GM15510 (cell line): ENCODE data around the gene TMEM50B.

Source experiments
- POLR2A ChIP-seq: IDR thresholded peaks from 3 replicates; pipeline ENCODE4 v1.6.1; 2011; ENCODE audit warnings: borderline replicate concordance; ENCODE audit not compliant: insufficient read length; ENCODE audit errors: extremely low read depth

Gene TMEM50B

GRCh38 chr21:33449616-33450015, 30.2 kb downstream of the TMEM50B start:
- TF ChIP-seq POLR2A, result no peak

DNA sequence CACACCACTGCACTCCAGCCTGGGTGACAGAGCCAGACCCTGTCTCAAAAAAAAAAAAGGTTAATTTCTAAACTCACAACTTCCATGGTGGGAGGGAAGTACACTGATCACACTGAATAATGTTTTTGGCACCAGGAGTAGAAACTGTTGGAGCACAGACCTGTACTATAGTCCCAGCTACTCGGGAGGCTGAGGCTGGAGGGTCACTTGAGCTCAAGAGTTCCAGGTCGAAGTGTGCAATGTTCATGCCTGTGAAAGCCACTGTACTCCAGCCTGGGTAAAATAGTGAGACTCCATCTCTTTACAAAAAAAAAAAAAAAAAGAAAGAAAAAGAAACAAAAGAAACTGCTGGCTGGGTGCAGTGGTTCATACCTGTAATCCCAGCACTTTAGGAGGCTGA, 35.3 kb downstream of the TMEM50B start:
- no peak for TF ChIP-seq POLR2A

GRCh38 chr21:33443194-33443593, 36.6 kb downstream of the TMEM50B start:
- no peak for TF ChIP-seq POLR2A

DNA sequence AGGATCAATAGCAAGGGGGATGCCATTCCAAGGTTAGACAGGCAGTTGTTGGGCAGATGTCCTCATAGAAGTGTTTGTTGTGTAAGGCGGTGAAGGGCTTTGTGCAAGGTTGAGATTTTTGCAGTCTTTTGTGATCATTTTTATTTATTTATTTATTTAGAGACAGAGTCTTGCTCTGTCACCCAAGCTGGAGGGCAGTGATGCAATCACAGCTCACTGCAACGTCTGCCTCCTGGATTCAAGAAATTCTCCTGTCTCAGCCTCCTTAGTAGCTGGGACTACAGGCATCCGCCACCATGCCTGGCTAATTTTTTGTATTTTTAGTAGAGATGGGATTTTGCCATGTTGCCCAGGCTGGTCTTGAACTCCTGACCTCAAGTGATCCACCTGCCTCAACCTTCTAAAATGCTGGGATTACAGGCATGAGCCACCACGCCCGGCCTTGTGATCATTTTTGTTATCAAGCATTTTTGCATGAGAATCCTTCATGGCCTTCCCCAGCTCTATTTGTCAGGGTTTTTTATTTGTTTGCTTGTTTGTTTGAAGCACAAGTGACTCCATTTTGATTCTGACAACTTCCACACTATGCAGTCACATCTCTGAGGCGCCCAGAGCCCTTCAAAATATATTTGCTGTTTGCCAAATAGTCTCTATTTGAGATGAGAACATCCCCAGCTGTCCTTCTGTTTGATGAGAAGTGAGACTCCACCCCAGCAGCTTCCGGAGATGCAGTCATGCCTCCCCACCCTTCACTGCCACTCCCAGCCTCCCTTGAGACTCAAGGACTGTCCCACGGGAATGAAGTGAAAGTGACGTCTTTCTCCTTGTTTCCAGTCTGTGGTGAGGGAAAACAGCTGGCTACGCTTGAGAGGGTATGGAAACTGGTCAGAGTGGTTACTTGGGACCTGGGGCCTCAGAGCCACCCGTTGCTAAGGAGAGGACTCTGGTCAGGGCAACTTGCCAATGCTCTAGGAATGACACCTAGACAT, 38.0 kb downstream of the TMEM50B start:
- TF ChIP-seq POLR2A, result no peak

DNA sequence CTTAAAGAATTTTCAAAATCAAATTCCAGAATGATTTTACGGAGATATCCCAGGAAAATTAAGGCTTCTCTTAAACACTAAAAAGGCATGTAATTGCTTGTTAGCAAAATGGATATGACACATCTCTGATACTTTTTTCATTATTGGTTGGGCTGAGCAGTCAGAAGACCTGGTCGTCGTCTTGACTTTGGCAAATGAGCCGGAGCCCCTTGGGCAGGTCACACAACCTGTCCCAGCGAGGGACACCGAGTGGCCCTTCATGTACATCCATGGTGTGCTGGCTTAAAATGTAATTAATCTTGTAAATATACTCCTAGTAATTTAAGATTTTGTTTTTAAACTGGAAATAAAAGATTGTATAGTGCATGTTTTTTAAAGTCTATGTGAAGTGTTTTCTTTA, 42.6 kb downstream of the TMEM50B start:
- TF ChIP-seq POLR2A, result no peak

DNA sequence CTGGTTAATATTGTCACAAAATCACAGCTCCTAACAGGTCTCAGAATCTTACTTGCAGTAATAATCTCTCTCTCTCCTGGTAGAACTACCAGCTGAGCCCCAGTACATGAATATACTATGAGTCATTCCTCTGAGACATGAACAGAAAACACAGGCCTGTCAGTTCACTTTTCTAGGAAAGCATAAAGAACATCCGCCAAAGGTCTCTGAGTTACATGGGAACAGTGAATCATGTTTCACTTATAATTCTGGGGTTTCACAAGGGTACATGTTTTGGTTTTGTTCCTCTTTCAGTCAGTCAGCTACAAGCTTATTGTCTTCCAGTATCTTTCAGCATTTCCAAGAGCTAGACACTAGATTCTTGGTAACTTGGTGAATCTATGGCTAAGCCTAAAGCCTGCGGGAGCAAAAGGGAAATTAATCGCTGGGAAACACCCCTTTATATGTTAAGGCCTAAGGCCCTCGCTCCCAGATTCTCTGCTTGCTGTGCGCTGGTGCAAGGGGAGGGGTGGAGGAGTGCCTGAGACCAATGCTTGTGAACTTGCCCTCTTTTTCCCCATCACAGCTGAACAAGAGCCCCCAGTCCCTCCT, 44.9 kb downstream of the TMEM50B start:
- no peak for TF ChIP-seq POLR2A

- TF ChIP-seq POLR2A, result no peak
Observed at GRCh38 chr21:33433425-33434114, 46.2 kb downstream of the TMEM50B start.

DNA sequence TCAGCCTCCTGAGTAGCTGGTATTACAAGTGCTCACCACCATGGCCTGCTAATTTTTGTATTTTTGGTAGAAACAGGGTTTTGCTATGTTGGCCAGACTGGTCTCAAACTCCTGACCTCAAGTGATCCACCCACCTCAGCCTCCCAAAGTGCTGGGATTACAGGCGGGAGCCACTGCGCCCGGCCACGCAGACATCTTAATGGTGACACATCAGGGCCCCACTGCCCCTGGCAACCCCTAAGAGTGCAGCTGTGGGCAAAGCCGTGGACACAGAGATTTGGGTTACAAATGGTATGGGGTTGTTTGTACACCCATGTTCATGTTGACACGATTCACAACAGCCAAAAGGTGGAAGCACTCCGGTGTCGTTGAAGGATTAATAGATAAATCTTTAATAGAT, 46.8 kb downstream of the TMEM50B start:
- TF ChIP-seq POLR2A, result no peak

GRCh38 chr21:33432496-33432895, 47.3 kb downstream of the TMEM50B start:
- no peak for TF ChIP-seq POLR2A

DNA sequence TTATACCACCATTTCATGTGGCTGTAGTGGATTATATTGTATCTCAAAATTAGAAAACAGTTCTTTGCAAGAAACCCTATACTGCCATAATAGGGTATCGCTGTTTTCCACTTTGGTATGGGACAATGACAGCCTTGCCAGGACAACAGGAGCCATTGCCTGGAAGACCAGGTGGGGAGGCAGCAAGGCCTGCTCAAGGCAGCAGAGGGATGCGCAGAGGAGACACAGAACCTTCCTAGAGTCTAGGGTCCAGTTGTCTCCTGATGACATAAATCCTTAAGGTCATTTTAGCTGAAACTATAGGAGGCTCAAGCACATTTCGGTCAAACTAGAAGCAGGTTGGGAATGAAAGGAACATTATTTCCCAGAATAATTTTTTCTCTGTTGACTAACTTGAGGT, 48.9 kb downstream of the TMEM50B start:
- no peak for TF ChIP-seq POLR2A

- no peak for TF ChIP-seq POLR2A
Observed at GRCh38 chr21:33428669-33429068, 51.1 kb downstream of the TMEM50B start.

- no peak for TF ChIP-seq POLR2A
Observed at GRCh38 chr21:33427051-33427450, 52.7 kb downstream of the TMEM50B start.

DNA sequence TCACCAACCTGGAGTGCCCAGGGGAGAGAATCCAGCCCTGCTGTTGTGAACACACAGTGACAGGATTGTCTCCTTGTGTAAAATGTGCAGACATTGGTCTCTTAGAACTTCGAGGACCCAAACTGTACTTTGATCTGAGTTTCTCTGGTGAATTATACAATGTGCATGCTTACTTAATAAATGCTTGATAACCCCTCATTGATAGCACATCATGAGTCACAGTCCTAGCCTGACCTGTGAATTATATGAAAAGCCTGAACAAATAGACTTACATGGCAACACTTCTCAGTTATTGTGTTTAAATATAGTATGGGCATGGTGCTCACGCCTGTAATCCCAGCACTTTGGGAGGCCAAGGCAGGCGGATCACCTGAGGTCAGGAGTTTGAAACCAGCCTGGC, 53.9 kb downstream of the TMEM50B start:
- no peak for TF ChIP-seq POLR2A

DNA sequence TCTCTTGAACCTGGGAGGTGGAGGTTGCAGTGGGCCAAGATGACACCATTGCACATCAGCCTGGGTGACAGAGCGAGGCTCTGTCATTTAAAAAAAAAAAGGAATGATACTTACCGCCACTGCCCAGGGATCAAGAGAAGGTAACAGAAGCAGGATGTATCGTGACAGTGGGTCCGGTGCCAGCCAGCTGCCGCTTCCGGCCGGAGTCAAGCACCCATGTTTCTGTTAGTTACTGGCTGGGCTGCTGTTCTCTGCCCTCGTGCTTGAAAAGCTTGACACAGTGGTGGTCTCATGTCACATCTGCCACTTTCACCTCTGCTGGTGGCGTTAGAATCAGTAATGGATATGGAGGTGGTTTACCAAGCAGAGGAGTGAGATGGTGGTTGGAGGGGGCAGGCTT, 55.6 kb downstream of the TMEM50B start:
- TF ChIP-seq POLR2A, result no peak

GRCh38 chr21:33421713-33422393, 57.9 kb downstream of the TMEM50B start:
- no peak for TF ChIP-seq POLR2A

- TF ChIP-seq POLR2A, result no peak
Observed at GRCh38 chr21:33419538-33420123, 60.1 kb downstream of the TMEM50B start.

DNA sequence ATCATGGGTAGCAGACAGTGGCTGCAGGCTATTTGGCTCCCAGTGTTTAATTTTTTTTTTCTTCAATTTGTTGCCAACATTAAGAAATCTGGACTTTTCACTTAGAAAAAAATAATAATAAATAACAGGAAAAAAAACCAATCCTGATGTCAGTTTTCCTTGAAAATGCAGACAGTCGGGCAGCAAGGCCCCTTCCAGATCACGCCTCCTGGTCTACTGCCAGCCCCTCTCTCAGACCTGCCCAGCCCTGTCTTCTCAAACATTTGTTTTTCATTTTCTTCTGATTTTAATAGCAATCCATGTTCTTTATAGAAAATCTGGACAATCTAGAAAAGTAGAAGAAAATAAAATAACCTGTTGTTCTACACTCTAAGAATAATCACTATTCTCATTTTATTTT, 61.1 kb downstream of the TMEM50B start:
- TF ChIP-seq POLR2A, result no peak
